K562 (cell line): ENCODE results near the gene GPRIN1. TPM values are rescaled to one million over a fixed set of nuclear protein-coding genes. Genes with fewer than 3 reads are reported as not detected.

Experiments used
- ARID2 ChIP-seq: fragments of 450-650 bp; IDR thresholded peaks from 2 replicates; pipeline ENCODE4 v1.6.1; 2017; ENCODE audit warnings: antibody characterized with exemption, mild to moderate bottlenecking
- DNMT1 ChIP-seq: fragments of 450-650 bp; IDR thresholded peaks from 2 replicates; pipeline ENCODE4 v1.6.1; 2016; ENCODE audit warnings: antibody characterized with exemption, mild to moderate bottlenecking
- ELK1 ChIP-seq: sonication (generic); formaldehyde crosslinking; IDR thresholded peaks from 2 replicates; pipeline ENCODE4 v1.8.1; 2022; ENCODE audit warnings: missing genetic modification reagents
- ETV5 ChIP-seq: sonication (generic); formaldehyde crosslinking; IDR thresholded peaks from 2 replicates; pipeline ENCODE4 v1.4.0; 2020; ENCODE audit warnings: low read depth, mild to moderate bottlenecking, missing genetic modification reagents
- GABPB1 ChIP-seq: sonication (generic); formaldehyde crosslinking; IDR thresholded peaks from 2 replicates; pipeline ENCODE4 v1.8.0; 2022; ENCODE audit warnings: mild to moderate bottlenecking, missing genetic modification reagents
- HDAC1 ChIP-seq, 2 experiments: fragments of 450-650 bp; IDR thresholded peaks; 2 replicates each; pipeline ENCODE4 v1.6.1; 2016 to 2017; ENCODE audit warnings: inconsistent platforms in 1 of 2, mild to moderate bottlenecking in 1 of 2, moderate library complexity in 1 of 2
- IFI16 ChIP-seq: fragments of 250-450 bp; sonication (Bioruptor Pico); IDR thresholded peaks from 2 replicates; pipeline ENCODE4 v2.1.2; 2022; ENCODE audit warnings: mild to moderate bottlenecking, inconsistent platforms
- KAT2B ChIP-seq: IDR thresholded peaks from one replicate; pipeline ENCODE4 v1.6.1; 2012; ENCODE audit warnings: low read depth, mild to moderate bottlenecking, control low read depth, inconsistent platforms, low read length, moderate library complexity
- NUFIP1 ChIP-seq: fragments of 450-650 bp; IDR thresholded peaks from 2 replicates; pipeline ENCODE4 v1.6.1; 2018; ENCODE audit not compliant: partially characterized antibody
- PHB2 ChIP-seq: fragments of 450-650 bp; IDR thresholded peaks from 2 replicates; pipeline ENCODE4 v1.6.1; 2017; ENCODE audit warnings: low read depth
- PURB ChIP-seq: sonication (generic); formaldehyde crosslinking; IDR thresholded peaks from 2 replicates; pipeline ENCODE4 v1.9.0; 2021; ENCODE audit warnings: low read depth, mild to moderate bottlenecking, missing genetic modification reagents
- RB1 ChIP-seq: fragments of 450-650 bp; IDR thresholded peaks from 2 replicates; pipeline ENCODE4 v1.6.1; 2017; ENCODE audit warnings: low read depth, mild to moderate bottlenecking
- SLC30A9 ChIP-seq: fragments of 250-450 bp; sonication (Bioruptor Pico); IDR thresholded peaks from 2 replicates; pipeline ENCODE4 v1.8.0; 2022; ENCODE audit warnings: mild to moderate bottlenecking, moderate library complexity
- ZFP1 ChIP-seq: fragments of 450-650 bp; formaldehyde crosslinking; IDR thresholded peaks from 2 replicates; pipeline ENCODE4 v1.4.0; 2020; ENCODE audit warnings: mild to moderate bottlenecking, mixed read lengths
- ZFP30 ChIP-seq: fragments of 250-450 bp; sonication (Bioruptor Pico); IDR thresholded peaks from 2 replicates; pipeline ENCODE4 v1.8.0; 2022; ENCODE audit warnings: moderate library complexity, mild to moderate bottlenecking, inconsistent platforms, borderline replicate concordance
- ZNF586 ChIP-seq: fragments of 450-650 bp; formaldehyde crosslinking; conservative IDR thresholded peaks from 2 replicates; pipeline ENCODE4 v1.4.0; 2020; ENCODE audit warnings: mild to moderate bottlenecking, moderate library complexity
- polyA plus RNA-seq, 8 experiments: library from polyadenylated mRNA; depleted of rRNA in 4 of 8; stranded (reverse) in 5 of 8; unstranded in 3 of 8; fragments of >200 nt; fragmentation: Nextera tagmentation in 2 of 8; fragmentation: Illumina TruSeq in 1 of 8; extraction: Ambion mirVana in 2 of 8; extraction: Trizol in 1 of 8; gene quantifications; 2 replicates each; pipeline versions ENCODE4 v1.2.1 to v1.2.3, GENCODE V29; 2011 to 2014; ENCODE audit warnings: inconsistent platforms in 1 of 8, missing spikeins in 1 of 8
- total RNA-seq, 7 experiments: library from RNA; depleted of rRNA in 6 of 7; stranded (reverse); fragments of >200 nt in 6 of 7; fragmentation: Illumina TruSeq in 2 of 7; extraction: Trizol in 2 of 7; gene quantifications; 2 replicates each; pipeline versions ENCODE4 v1.2.1 to v1.2.3, GENCODE V29; 2011 to 2021; ENCODE audit warnings: low replicate concordance in 1 of 7
- TF ChIP-seq, protein P1 (sequence below): fragments of 450-650 bp; IDR thresholded peaks from 2 replicates; pipeline ENCODE4 v1.7.0; 2016; ENCODE audit warnings: borderline replicate concordance
- TF ChIP-seq, protein P2 (sequence below): fragments of 250-450 bp; sonication (Bioruptor Pico); IDR thresholded peaks from 2 replicates; pipeline ENCODE4 v1.8.0; 2022; ENCODE audit warnings: moderate library complexity, mild to moderate bottlenecking, inconsistent platforms

The GPRIN1 gene
- total and polyA plus RNA-seq, 9 of the 15 experiments (the other 6 are each of a cell fraction or from before 2014, with no cell fraction given), result 0.15 to 11.6 (median 4.4) TPM

DNA sequence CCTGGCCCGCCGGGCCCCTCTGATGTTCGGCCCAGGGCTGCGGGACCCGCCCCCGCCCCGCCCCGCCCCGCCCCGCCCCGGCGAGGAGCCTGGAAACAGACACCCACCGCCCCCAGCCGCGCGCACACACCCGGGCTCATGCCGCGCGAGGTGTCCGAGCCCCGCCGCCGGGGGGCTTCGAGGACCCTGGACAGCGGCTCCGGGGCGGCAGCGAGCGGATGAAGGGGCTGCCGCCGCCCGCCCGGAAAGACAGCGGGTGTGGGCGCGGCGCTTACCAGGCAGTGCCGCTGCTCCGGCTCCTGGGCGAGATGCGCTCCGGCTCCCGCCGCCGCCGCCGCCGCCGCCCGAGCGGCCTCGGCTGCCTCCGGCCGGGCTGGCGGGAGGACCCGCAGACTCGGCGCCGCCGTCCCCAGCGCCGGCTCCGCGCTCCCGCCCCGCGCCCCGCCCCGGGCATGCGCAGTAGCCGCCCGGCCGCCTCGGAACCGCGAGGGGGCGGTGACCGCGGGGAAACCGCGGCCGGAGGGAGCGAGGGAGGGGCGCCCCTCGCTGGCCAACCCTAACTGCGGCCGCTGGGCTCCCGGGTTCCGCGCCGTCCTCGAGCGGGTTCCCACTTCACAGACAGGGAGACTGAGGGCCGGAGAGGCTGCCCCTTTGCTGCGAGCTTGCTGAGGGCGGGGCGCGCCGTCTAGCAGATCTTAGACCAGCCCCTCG lies at the start of gene GPRIN1 (continued):
- TF ChIP-seq IFI16 (CRISPR knock-in tag), result no peak
- TF ChIP-seq RB1, result peak; percentile 81; the same call in 1 of the 2 replicates
- TF ChIP-seq NUFIP1, result no peak
- TF ChIP-seq, protein P1, sequence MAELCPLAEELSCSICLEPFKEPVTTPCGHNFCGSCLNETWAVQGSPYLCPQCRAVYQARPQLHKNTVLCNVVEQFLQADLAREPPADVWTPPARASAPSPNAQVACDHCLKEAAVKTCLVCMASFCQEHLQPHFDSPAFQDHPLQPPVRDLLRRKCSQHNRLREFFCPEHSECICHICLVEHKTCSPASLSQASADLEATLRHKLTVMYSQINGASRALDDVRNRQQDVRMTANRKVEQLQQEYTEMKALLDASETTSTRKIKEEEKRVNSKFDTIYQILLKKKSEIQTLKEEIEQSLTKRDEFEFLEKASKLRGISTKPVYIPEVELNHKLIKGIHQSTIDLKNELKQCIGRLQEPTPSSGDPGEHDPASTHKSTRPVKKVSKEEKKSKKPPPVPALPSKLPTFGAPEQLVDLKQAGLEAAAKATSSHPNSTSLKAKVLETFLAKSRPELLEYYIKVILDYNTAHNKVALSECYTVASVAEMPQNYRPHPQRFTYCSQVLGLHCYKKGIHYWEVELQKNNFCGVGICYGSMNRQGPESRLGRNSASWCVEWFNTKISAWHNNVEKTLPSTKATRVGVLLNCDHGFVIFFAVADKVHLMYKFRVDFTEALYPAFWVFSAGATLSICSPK, result no peak
- TF ChIP-seq, protein P2, sequence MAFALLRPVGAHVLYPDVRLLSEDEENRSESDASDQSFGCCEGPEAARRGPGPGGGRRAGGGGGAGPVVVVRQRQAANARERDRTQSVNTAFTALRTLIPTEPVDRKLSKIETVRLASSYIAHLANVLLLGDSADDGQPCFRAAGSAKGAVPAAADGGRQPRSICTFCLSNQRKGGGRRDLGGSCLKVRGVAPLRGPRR (CRISPR knock-in tag), result no peak
- TF ChIP-seq ETV5 (CRISPR knock-in tag), result 0 out of 2 replicates have a peak, but pooled peaks have one; percentile 18
- no peak for TF ChIP-seq ZFP30 (CRISPR knock-in tag)
- no peak for TF ChIP-seq ELK1
- TF ChIP-seq HDAC1 (IDR thresholded peaks at IDR 0.05), result no peak; a peak in 1 of 4 replicates
- no peak for TF ChIP-seq GABPB1 (CRISPR knock-in tag)
- TF ChIP-seq ZFP1 (CRISPR knock-in tag), result no peak
- TF ChIP-seq KAT2B, result no peak
- no peak for TF ChIP-seq ARID2
- no peak for TF ChIP-seq SLC30A9 (CRISPR knock-in tag)
- no peak for TF ChIP-seq DNMT1
- TF ChIP-seq PHB2, result no peak
- TF ChIP-seq ZNF586 (CRISPR knock-in tag), result no peak
- TF ChIP-seq PURB (CRISPR knock-in tag), result no peak
